Measurements from ENCODE around the gene LAG3.

Gene LAG3

DNA sequence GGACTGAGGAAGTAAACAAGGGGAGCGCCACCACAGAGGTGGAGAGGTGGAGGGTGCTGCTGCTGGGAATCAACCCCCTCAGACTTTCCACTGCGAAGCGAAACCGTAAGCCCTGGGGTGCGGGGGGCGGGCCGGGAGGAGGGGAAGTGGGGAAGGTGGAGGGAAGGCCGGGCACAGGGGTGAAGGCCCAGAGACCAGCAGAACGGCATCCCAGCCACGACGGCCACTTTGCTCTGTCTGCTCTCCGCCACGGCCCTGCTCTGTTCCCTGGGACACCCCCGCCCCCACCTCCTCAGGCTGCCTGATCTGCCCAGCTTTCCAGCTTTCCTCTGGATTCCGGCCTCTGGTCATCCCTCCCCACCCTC, at the start of gene LAG3:
Gene LAG3 (plus strand): TSS at position 190 of the 365 bp plus-strand sequence. CDS start 333 bp downstream, outside the sequence.
- H3K4me3 ChIP-seq (ENCODE audit: low read depth, low read length) = no peak within 1 kb of the TSS
- ChIA-PET POLR2A (interaction anchor here (1.0 to 1.7 kb wide), 2 partner anchors 19 to 83 kb away, joined by 3 to 5 read pairs; partner anchors contain the start of genes MLF2 and ZNF384), CTCF (interaction anchor here (0.7 to 8.7 kb wide), 4 partner anchors 7 to 21 kb away, joined by 4 to 222 read pairs (median 70); partner anchors contain the start of gene MLF2)
- DNase-seq (ENCODE audit: low read depth, low spot score) = no peak
- TF ChIP-seq CTCF (IDR thresholded peaks at IDR 0.05; ENCODE audit: insufficient read depth, low read length, missing control alignments) = no peak

DNA sequence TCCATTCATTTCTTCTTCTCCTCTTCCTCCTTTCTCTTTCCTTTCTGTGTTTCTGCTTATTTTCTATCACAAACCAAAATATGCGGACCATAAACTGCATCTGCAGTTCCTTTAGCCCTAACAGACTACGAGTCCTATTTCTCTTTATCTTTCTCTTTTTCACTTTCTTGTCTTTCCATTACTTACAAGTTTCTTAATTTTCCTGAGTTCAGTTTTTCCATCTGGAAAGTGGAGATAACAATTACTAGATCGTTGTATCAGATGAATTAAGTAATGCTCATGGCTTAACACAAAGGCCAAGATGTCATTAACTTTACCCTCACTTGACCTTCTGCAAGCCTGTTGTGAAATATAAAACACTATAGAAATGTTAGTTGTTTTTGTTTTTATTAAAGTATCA, 49.5 kb upstream of the LAG3 start:
- H3K4me3 ChIP-seq (ENCODE audit: low read depth, low read length) = no peak overlapping the region
- TF ChIP-seq CTCF (IDR thresholded peaks at IDR 0.05; ENCODE audit: insufficient read depth, low read length, missing control alignments) = no peak
- ChIA-PET POLR2A (interaction anchor here (1.5 to 1.8 kb wide), 2 partner anchors 10 to 34 kb away, joined by 6 to 19 read pairs; partner anchors contain the start of gene ZNF384), CTCF (interaction anchor here (1.0 to 5.9 kb wide), 9 partner anchors 12 to 150 kb away, joined by 3 to 52 read pairs (median 13); partner anchors contain the start of genes MLF2 and PTMS)
- no peak for DNase-seq (ENCODE audit: low read depth, low spot score)

GRCh38 chr12:6723607-6724408, 48.5 kb upstream of the LAG3 start, which contains the start of gene COPS7A:
COPS7A (plus strand) TSS chr12:6724046; CDS start chr12:6724657, 611 bp downstream.
- TF ChIP-seq CTCF (IDR thresholded peaks at IDR 0.05; ENCODE audit: insufficient read depth, low read length, missing control alignments) = no peak
- DNase-seq (ENCODE audit: low read depth, low spot score) = peak; percentile 84
- POLR2A ChIA-PET = interaction anchor here (0.6 to 2.0 kb wide), 14 partner anchors 9 to 190 kb away, joined by 3 to 30 read pairs (median 4); partner anchors contain the start of genes GAPDH, MLF2, P3H3 and PTMS
- H3K4me3 ChIP-seq (ENCODE audit: low read depth, low read length) = peak within 1 kb of the TSS; percentile 56
- CTCF ChIA-PET = interaction anchor here (0.7 to 5.9 kb wide), 13 partner anchors 9 to 151 kb away, joined by 3 to 52 read pairs (median 4); partner anchors contain the start of genes MLF2 and PTMS

DNA sequence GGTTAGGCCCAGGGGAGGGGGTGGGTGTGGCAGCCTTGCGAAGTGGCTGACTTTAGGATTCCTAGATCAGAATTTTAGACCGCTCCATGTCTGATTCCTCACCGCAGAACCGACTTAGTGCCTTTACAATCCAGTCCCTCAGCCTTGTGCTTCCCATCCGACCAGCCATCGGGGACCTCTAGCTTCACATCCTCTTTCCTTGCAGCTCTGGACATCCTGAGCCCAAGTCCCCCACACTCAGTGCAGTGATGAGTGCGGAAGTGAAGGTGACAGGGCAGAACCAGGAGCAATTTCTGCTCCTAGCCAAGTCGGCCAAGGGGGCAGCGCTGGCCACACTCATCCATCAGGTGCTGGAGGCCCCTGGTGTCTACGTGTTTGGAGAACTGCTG, 47.9 kb upstream of the LAG3 start:
- TF ChIP-seq CTCF (IDR thresholded peaks at IDR 0.05; ENCODE audit: insufficient read depth, low read length, missing control alignments) = no peak
- CTCF ChIA-PET = interaction anchor here (0.7 to 5.9 kb wide), 9 partner anchors 10 to 105 kb away, joined by 3 to 52 read pairs (median 13); partner anchors contain the start of genes MLF2 and PTMS
- POLR2A ChIA-PET = interaction anchor here (0.6 to 2.0 kb wide), 13 partner anchors 8 to 190 kb away, joined by 3 to 30 read pairs (median 5); partner anchors contain the start of genes GAPDH, MLF2, P3H3 and PTMS
- peak overlapping the region; percentile 56 for H3K4me3 ChIP-seq (ENCODE audit: low read depth, low read length)
- DNase-seq (ENCODE audit: low read depth, low spot score) = no peak

DNA sequence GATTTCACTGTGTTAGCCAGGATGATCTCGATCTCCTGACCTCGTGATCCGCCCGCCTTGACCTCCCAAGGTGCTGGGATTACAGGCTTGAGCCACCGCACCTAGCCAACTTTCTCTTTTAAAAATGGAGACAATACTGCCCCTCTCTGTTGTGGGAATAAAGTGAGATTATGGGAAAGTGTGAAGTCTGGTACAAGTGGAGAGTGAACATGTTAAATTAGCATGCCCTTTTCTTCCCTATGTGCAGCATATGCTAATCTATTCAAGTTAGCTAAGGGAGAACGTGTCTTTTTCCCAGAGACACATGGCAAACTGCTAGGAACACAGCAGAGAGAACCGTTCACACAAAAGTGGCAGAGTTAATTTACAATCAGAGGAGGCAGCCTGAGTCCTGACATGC, 47.0 kb upstream of the LAG3 start:
- ChIA-PET CTCF (interaction anchor here (1.3 to 5.9 kb wide), 8 partner anchors 10 to 108 kb away, joined by 3 to 52 read pairs (median 6); partner anchors contain the start of genes MLF2 and PTMS), POLR2A (interaction anchor here (2.0 kb wide), 1 partner anchor 27 kb away, joined by 30 read pairs; the partner anchor contains the start of gene MLF2)
- TF ChIP-seq CTCF (IDR thresholded peaks at IDR 0.05; ENCODE audit: insufficient read depth, low read length, missing control alignments) = no peak
- no peak for DNase-seq (ENCODE audit: low read depth, low spot score)
- no peak overlapping the region for H3K4me3 ChIP-seq (ENCODE audit: low read depth, low read length)
